IMR-90 (cell line): Measurements from ENCODE around the gene PHACTR3.

Experiments
- BHLHE40 ChIP-seq: fragments of 150-350 bp; IDR thresholded peaks from 2 replicates; pipeline ENCODE4 v1.6.1; 2016; ENCODE audit warnings: mild to moderate bottlenecking, low read depth, low read length
- CEBPB ChIP-seq: IDR thresholded peaks from 2 replicates; pipeline ENCODE4 v1.6.1; 2012; ENCODE audit warnings: low read depth, low read length, improper control_type of control experiment
- CHD1 ChIP-seq: IDR thresholded peaks from 2 replicates; pipeline ENCODE4 v1.6.1; 2012; ENCODE audit warnings: low read depth, low read length, improper control_type of control experiment
- MAFK ChIP-seq: IDR thresholded peaks from 2 replicates; pipeline ENCODE4 v1.6.1; 2012; ENCODE audit warnings: low read depth, low read length, improper control_type of control experiment
- MXI1 ChIP-seq: IDR thresholded peaks from 2 replicates; pipeline ENCODE4 v1.6.1; 2012; ENCODE audit warnings: low read depth, mild to moderate bottlenecking, low read length, moderate library complexity, borderline replicate concordance
- NFE2L2 ChIP-seq: fragments of 150-350 bp; IDR thresholded peaks from 2 replicates; pipeline ENCODE4 v1.6.1; 2016; ENCODE audit warnings: low read depth, mild to moderate bottlenecking, low read length
- POLR2A ChIP-seq: IDR thresholded peaks from 2 replicates; pipeline ENCODE4 v1.6.1; 2012; ENCODE audit warnings: mild to moderate bottlenecking, low read depth, low read length
- RAD21 ChIP-seq: IDR thresholded peaks from 2 replicates; pipeline ENCODE4 v1.6.1; 2012; ENCODE audit warnings: low read length, improper control_type of control experiment
- RCOR1 ChIP-seq: IDR thresholded peaks from 2 replicates; pipeline ENCODE4 v1.6.1; 2012; ENCODE audit warnings: mild to moderate bottlenecking, low read length, improper control_type of control experiment; ENCODE audit not compliant: insufficient replicate concordance
- RFX5 ChIP-seq: IDR thresholded peaks from 2 replicates; pipeline ENCODE4 v1.8.0; 2012; ENCODE audit warnings: low read depth, mild to moderate bottlenecking, low read length, moderate library complexity
- SMC3 ChIP-seq: fragments of 150-350 bp; IDR thresholded peaks from 2 replicates; pipeline ENCODE4 v1.6.1; 2016; ENCODE audit warnings: low read depth, mild to moderate bottlenecking, antibody characterized with exemption, low read length, moderate library complexity
- TF ChIP-seq, protein P1 (sequence below): conservative IDR thresholded peaks from 2 replicates; pipeline ENCODE4 v1.5.1; 2012; ENCODE audit warnings: mild to moderate bottlenecking, low read depth, low read length, improper control_type of control experiment
- TF ChIP-seq, protein P2 (sequence below): fragments of 150-350 bp; IDR thresholded peaks from 2 replicates; pipeline ENCODE4 v1.6.1; 2017; ENCODE audit warnings: mild to moderate bottlenecking, antibody characterized with exemption, low read length, low read depth
- TF ChIP-seq, protein P3 (sequence below): fragments of 150-350 bp; IDR thresholded peaks from 2 replicates; pipeline ENCODE4 v1.6.1; 2016; ENCODE audit warnings: low read depth, mild to moderate bottlenecking, low read length, moderate library complexity, borderline replicate concordance

DNA sequence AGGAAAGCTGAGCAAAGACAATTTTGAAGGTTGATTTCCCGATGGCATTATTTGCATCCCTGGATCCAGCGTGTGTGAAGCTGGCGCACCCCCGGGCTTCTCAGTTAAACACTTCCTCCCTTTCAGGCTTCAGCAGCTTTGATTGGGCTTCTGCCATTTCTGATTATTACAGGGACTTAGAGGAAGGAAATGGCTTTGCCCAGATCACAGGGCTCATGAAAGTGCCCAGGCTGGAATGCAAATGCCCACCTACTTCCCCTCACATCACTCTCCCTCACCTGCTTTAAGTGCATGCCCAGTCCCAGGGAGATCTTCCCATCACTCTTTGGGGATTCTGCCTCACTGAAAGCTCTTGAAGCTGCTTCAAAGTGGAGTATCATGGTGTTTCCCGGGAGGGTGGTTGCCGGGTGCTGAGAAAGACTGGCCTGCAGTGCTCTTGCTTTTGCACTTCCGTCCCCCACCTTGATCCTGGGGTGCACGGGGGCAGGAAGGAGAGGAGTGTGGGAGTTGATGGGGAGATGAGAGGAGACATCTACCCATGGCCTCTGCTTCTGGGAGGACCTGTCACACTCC lies 28.3 kb downstream of the PHACTR3 start:
- TF ChIP-seq, protein P1, sequence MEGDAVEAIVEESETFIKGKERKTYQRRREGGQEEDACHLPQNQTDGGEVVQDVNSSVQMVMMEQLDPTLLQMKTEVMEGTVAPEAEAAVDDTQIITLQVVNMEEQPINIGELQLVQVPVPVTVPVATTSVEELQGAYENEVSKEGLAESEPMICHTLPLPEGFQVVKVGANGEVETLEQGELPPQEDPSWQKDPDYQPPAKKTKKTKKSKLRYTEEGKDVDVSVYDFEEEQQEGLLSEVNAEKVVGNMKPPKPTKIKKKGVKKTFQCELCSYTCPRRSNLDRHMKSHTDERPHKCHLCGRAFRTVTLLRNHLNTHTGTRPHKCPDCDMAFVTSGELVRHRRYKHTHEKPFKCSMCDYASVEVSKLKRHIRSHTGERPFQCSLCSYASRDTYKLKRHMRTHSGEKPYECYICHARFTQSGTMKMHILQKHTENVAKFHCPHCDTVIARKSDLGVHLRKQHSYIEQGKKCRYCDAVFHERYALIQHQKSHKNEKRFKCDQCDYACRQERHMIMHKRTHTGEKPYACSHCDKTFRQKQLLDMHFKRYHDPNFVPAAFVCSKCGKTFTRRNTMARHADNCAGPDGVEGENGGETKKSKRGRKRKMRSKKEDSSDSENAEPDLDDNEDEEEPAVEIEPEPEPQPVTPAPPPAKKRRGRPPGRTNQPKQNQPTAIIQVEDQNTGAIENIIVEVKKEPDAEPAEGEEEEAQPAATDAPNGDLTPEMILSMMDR = no peak
- TF ChIP-seq CEBPB (no peak), POLR2A (no peak), RFX5 (no peak), MAFK (no peak), SMC3 (no peak), MXI1 (no peak), NFE2L2 (no peak), CHD1 (no peak), RAD21 (no peak), BHLHE40 (no peak), RCOR1 (no peak)
- TF ChIP-seq, protein P2, sequence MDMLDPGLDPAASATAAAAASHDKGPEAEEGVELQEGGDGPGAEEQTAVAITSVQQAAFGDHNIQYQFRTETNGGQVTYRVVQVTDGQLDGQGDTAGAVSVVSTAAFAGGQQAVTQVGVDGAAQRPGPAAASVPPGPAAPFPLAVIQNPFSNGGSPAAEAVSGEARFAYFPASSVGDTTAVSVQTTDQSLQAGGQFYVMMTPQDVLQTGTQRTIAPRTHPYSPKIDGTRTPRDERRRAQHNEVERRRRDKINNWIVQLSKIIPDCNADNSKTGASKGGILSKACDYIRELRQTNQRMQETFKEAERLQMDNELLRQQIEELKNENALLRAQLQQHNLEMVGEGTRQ = no peak
- TF ChIP-seq, protein P3, sequence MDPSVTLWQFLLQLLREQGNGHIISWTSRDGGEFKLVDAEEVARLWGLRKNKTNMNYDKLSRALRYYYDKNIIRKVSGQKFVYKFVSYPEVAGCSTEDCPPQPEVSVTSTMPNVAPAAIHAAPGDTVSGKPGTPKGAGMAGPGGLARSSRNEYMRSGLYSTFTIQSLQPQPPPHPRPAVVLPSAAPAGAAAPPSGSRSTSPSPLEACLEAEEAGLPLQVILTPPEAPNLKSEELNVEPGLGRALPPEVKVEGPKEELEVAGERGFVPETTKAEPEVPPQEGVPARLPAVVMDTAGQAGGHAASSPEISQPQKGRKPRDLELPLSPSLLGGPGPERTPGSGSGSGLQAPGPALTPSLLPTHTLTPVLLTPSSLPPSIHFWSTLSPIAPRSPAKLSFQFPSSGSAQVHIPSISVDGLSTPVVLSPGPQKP = no peak
